NCI-H146 treated with DMSO at 0.1 percent for 48 hours (cell line): ENCODE data around the gene DDX11.
"Not testable (repeated sequence)": the region's sequence is repeated elsewhere in the genome, so short reads cannot be mapped to it uniquely, and the experiment has no call there.

Experiments used
- DNase-seq: peaks from one replicate; lab custom pipeline; 2025; ENCODE audit not compliant: unreplicated experiment; lab: John Stamatoyannopoulos, UW

The DDX11 gene

DNA sequence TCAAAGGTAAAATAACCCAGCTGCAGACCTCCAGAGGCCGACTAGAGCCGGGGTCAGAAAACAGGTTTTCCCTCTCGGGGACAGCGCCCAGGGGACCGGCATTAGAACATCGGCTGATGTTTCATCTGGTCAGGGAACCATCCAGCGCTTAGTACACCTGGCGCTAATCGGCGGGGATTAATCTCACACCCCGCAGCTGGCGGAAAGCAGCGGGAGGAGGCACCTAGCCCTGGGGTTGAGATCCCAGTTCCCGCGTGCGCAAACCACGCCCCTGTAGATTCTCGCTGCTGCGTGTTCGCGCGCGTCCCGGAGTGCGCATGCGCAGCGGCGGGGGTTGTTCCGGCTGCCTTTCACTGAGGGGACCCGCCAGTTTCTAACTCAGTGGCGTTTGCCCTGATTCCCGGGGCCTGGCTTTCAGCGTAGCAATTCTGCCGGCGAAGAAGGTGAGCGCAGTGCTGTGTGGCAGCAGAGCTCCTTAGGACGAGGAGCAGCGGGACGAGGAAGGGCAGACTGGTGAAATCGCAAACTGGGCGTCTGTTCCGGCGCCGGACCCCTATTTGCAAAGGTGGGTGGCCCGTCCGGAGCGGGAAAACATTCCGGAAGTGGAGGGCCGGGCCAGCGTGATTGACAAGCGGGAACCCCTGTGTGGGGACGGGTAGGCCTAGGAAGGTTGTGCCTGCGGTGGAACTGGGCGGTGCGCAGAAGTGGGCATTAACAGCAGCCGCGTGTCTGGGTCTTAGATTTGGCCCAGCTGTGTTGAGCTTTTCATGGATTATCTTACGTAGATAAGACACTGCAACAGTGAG, at the start of gene DDX11:
Gene DDX11 (plus strand): TSS at position 334 of the 806 bp plus-strand sequence. CDS start 4,534 bp downstream, outside the sequence.
- DNase-seq, result peak; percentile 91

DNA sequence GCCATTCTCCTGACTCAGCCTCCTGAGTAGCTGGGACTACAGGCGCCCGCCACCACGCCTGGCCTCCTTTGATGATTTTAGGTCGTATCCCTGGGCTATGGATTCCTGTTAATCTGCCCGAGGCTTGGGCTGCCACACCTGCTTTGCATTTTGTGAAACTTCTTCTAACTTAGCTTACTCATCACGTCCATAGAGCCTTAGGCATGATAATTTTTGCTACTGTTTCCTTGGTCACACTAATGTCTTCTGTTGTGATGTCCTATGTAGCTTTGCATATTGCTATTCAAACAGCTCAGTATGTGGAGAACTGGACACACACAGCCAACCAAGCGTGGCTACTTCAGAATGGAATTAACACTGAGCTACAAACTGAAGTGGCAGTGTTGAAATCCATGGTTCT, 47.5 kb upstream of the DDX11 start:
- DNase-seq, result no peak

DNA sequence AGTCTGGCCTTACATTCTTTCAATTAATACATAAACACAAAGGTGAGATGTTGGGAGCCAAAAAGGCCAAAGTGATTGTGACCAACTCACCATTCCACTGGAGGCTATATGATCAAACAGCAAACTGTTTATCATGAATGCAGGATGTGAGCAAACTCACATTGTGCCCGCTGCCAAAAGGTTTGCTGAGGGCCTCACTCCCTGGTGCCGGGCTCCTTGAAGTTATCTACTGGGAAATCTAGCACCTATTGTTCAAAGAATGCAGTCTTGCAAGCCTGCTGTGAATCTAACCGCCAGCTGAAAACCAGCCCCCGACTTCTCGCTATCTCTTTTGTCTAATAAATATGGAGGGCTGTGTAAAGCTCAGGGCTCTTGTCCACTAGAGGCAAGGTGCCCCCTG, 46.7 kb upstream of the DDX11 start:
- DNase-seq, result not testable (repeated sequence)

DNA sequence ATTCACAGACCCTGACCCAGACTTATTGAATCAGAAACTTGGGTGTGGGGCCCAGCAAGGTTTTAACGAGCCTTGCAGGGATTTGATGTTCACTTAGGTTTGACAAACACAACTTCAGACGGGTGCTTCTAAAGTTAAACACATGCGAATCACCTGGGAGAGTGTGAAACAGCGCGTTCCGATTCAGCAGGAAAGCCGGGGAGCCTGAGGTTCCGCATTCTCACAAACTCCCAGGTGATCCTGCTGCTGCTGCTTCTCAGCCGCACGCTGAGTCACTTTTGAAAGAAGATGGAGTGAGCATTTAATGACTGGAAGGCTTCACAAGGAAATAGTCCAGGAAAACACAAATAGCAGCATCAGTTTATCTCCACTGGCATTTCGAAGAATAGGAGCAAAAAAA, 44.2 kb upstream of the DDX11 start:
- no peak for DNase-seq

GRCh38 chr12:31029916-31030562, 43.6 kb upstream of the DDX11 start:
- DNase-seq, result no peak

DNA sequence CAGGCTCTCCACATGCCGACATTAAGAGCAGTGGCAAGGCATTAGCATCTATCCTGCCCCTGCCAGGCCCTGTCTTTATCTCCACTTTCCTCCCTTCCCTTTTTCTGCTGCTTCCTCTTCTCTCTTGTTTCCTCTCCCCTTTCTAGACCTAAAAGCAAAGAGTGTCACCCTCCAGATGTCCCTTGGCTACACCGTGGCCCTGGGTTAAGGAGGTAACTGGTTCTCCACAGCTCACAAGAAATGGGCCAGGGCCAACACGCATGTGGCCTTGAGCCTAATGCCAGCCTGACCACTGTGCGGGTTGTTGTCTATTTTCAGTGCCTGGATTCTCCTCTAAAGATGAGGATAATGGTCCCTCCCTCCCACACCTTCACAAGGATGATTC, 41.7 kb upstream of the DDX11 start:
- DNase-seq, result no peak

GRCh38 chr12:31033146-31033545, 40.5 kb upstream of the DDX11 start:
- DNase-seq, result no peak

GRCh38 chr12:31033681-31034080, 40.0 kb upstream of the DDX11 start:
- no peak for DNase-seq

DNA sequence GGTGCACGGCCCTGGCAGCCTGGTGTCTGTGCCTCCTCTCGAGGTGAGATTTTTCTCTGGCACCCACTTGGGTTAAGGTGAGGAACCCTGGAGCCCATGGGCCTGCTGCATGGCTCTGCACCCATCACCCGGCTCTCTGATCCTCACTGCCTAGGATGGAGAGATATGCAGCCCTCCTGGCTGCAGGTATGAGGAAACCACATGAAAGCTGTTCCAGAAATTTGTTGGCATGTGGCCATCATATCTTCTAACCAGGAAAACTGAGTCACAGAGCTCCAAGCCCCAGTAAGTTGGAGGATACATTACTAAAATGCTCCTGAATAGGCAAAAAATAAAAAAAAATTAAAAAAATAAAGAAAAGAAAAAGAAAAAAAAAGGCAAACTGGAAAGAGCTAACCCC, 39.3 kb upstream of the DDX11 start:
- no peak for DNase-seq

DNA sequence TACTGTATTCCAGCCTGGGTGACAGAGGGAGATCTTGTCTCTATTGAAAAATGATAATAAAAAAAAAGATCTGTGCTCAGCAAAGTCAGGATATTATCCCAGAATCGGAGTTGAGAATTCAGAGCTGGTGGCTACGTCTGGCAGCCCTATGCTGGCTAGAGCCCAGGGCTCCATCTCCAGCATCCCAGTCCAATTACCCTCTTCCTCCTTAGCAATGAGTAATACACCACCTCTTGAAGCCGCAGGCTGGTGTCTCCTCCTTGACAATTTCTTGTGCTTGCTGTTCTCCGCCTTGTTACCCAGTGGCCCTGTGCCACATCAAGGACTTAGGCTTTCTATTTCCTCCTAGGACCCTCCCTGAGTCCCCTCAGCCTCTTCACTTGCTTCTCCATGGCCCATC, 38.4 kb upstream of the DDX11 start:
- no peak for DNase-seq

- DNase-seq, result no peak
Observed at GRCh38 chr12:31035967-31036665, 37.5 kb upstream of the DDX11 start.

- no peak for DNase-seq
Observed at GRCh38 chr12:31037028-31037427, 36.6 kb upstream of the DDX11 start.

DNA sequence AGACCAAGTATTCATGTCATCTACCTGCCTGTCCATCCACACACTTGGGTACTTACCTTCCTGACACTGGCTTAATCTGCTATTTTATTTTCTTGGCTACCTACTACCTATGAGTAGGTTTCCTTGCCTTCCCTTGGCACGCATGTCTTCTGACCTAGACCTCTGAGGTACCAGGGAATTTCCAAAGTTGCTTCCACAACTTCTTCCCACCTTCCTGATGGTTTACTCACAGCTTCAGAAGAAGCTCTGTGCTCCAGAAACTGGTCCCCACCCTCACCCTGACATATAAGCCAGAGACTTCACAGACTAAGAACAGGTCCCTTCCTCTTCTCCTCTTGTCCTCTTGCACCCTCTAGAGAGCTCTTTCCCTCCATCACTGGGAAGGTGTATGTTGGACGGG, 35.7 kb upstream of the DDX11 start:
- DNase-seq, result no peak

DNA sequence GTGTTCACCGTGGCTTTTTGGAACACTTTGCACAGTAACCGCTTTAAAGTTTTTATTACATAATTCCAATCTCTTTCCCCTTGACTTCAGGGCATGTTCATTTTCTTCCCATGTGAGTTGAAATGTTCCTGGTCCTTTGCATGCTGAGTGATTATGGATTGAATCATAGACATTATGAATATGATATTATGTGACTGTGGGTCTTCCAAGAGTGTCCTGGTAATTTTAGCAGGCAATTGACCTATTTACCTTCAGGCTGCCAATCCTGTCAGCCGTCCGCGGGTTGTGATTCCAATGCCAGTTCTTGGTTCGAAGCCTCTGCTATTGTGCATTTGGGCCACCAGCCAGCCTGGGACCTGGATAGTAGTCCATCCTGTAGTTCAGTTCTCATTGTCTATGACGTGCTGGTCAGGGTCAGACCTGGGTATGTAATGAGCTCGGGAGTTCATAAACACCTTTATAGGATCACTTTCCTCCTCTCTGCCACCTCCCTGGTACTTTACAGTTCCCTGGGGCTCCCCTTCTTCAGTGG, 32.6 kb upstream of the DDX11 start:
- DNase-seq, result no peak

- DNase-seq, result not testable (repeated sequence)
Observed at GRCh38 chr12:31050143-31050542, 23.5 kb upstream of the DDX11 start.

- DNase-seq, result not testable (repeated sequence)
Observed at GRCh38 chr12:31050548-31050947, 23.1 kb upstream of the DDX11 start.

- DNase-seq, result not testable (repeated sequence)
Observed at GRCh38 chr12:31051692-31052091, 22.0 kb upstream of the DDX11 start.

DNA sequence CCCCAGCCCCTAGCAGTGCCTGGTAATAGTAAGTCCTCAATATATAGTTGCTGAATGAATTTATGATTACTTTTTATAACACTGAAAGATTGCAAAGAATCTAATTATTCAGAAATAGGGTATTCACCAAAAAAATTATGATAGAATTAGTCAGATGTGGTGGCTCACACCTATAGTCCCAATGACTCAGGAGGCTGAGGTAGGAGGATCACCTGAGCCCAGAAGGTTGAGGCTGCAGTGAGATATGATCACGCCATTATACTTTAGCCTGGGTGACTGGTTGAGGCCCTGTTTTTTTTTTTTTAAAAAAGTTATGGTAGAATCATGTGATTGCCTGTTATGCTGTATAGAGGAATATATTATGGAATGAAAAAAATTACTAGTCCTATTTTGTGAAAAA, 21.5 kb upstream of the DDX11 start:
- DNase-seq, result not testable (repeated sequence)

DNA sequence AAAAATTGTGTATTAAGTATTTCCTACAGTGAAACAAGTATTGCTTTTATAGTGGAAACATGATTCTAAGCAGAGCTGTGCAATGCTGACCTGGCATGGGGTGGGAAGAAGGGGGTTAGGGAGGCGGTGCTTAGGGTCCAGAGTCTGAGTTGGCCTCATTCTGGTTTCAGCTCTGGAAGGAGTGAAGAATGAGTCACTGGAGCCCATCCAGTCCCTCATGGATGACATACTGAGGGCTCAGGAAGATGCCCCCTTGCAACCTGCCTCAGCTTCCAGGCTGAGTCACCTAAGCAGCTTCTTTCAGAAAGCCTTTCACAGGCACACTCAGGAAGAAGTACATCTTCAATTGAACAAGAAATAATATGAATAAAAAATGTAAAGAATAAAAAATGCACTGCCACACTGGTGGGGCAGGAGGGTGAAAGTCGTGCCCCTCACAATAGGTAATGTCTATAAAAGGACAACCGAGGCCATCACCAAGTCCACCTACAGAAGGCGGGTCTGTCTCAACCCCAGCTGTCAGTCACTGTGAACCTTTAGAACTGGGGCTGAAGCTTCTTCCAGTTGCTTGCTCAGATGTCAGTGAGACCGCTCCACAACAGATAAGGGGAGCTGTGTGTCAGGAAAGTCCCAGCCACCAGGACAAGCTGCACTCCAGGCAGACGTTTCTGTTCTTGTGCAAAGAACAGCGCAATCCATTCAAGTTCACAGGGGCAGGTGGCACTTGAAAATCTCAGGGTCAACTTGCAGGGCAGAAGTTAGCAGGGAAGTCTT, 20.8 kb upstream of the DDX11 start:
- DNase-seq, result not testable (repeated sequence)

DNA sequence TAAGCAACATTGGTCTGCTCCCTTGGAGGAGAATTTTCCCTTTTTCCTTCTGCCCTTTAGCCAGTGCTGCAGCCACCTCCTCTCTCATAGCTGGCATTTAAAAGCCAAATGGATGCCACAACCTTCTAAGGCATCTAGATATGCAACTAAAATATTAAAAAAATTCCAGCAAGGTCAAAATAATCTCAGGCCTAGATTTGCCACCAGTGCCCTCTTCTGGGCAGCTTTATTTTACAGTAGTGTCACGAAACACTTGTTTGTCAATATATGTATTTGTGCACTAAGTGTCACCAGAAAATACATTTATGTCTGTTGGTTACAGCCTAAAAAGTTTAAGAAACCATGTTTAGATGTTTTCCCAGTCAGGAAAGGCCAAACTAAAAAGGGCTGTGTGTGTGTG, 19.7 kb upstream of the DDX11 start:
- not testable (repeated sequence) for DNase-seq

- DNase-seq, result no peak
Observed at GRCh38 chr12:31057671-31058070, 16.0 kb upstream of the DDX11 start.
